WTC11 (cell line): ENCODE results near the gene BICRA. TPM values are rescaled to one million over a fixed set of nuclear protein-coding genes. Genes with fewer than 3 reads are reported as not detected.

Experiments used
- AFF4 ChIP-seq: sonication (generic); formaldehyde crosslinking; IDR thresholded peaks from 2 replicates; pipeline ENCODE4 v1.8.1; 2023; ENCODE audit warnings: mild to moderate bottlenecking, missing genetic modification reagents, borderline replicate concordance
- ATF2 ChIP-seq: sonication (generic); formaldehyde crosslinking; IDR thresholded peaks from 2 replicates; pipeline ENCODE4 v1.8.1; 2022; ENCODE audit warnings: low read depth, missing genetic modification reagents, borderline replicate concordance
- E2F4 ChIP-seq: sonication (generic); formaldehyde crosslinking; IDR thresholded peaks from 2 replicates; pipeline ENCODE4 v1.8.1; 2022; ENCODE audit warnings: low read depth, mild to moderate bottlenecking, moderate library complexity, missing genetic modification reagents, borderline replicate concordance
- GABPB1 ChIP-seq: sonication (generic); formaldehyde crosslinking; IDR thresholded peaks from 2 replicates; pipeline ENCODE4 v1.8.1; 2023; ENCODE audit warnings: mild to moderate bottlenecking, missing genetic modification reagents
- GTF2I ChIP-seq: fragments of 250-450 bp; sonication (Bioruptor Pico); conservative IDR thresholded peaks from 2 replicates; pipeline ENCODE4 v1.4.0; 2021; ENCODE audit warnings: mild to moderate bottlenecking
- IRF1 ChIP-seq: sonication (generic); formaldehyde crosslinking; IDR thresholded peaks from 2 replicates; pipeline ENCODE4 v1.8.0; 2023; ENCODE audit warnings: missing genetic modification reagents
- JUN ChIP-seq: sonication (generic); formaldehyde crosslinking; IDR thresholded peaks from 2 replicates; pipeline ENCODE4 v1.8.0; 2023; ENCODE audit warnings: mild to moderate bottlenecking, missing genetic modification reagents
- MYBL2 ChIP-seq: sonication (generic); formaldehyde crosslinking; IDR thresholded peaks from 2 replicates; pipeline ENCODE4 v1.8.1; 2023; ENCODE audit warnings: mild to moderate bottlenecking, moderate library complexity, missing genetic modification reagents
- TEAD1 ChIP-seq: sonication (generic); formaldehyde crosslinking; IDR thresholded peaks from 2 replicates; pipeline ENCODE4 v1.8.0; 2022; ENCODE audit warnings: mild to moderate bottlenecking, missing genetic modification reagents
- TP53 ChIP-seq: sonication (generic); formaldehyde crosslinking; IDR thresholded peaks from 2 replicates; pipeline ENCODE4 v1.8.1; 2023; ENCODE audit warnings: mild to moderate bottlenecking, missing genetic modification reagents
- ZMAT4 ChIP-seq: fragments of 250-450 bp; sonication (Bioruptor Pico); IDR thresholded peaks from 2 replicates; pipeline ENCODE4 v1.9.0; 2021; ENCODE audit warnings: mild to moderate bottlenecking
- ZNF121 ChIP-seq: sonication (generic); formaldehyde crosslinking; IDR thresholded peaks from 2 replicates; pipeline ENCODE4 v1.8.0; 2023; ENCODE audit warnings: missing genetic modification reagents
- ZNF281 ChIP-seq: sonication (generic); formaldehyde crosslinking; IDR thresholded peaks from 2 replicates; pipeline ENCODE4 v1.8.0; 2023; ENCODE audit warnings: mild to moderate bottlenecking, missing genetic modification reagents
- total RNA-seq: library from RNA; stranded (reverse); gene quantifications from 3 replicates; pipeline ENCODE4 v1.2.3, GENCODE V29; 2021
- TF ChIP-seq, protein P1 (sequence below): fragments of 200-600 bp; IDR thresholded peaks from 2 replicates; pipeline ENCODE4 v1.8.0; 2022; ENCODE audit warnings: antibody characterized with exemption
- TF ChIP-seq, protein P2 (sequence below): sonication (generic); formaldehyde crosslinking; IDR thresholded peaks from 2 replicates; pipeline ENCODE4 v1.8.1; 2023; ENCODE audit warnings: mild to moderate bottlenecking, missing genetic modification reagents, moderate library complexity
- TF ChIP-seq, protein P3 (sequence below): sonication (generic); formaldehyde crosslinking; IDR thresholded peaks from 2 replicates; pipeline ENCODE4 v1.8.0; 2022; ENCODE audit warnings: mild to moderate bottlenecking, missing genetic modification reagents
- TF ChIP-seq, protein P4 (sequence below): fragments of 250-450 bp; sonication (Bioruptor Pico); IDR thresholded peaks from 2 replicates; pipeline ENCODE4 v1.9.0; 2021; ENCODE audit warnings: moderate library complexity, mild to moderate bottlenecking, inconsistent platforms, borderline replicate concordance
- TF ChIP-seq, protein P5 (sequence below): sonication (generic); formaldehyde crosslinking; IDR thresholded peaks from 2 replicates; pipeline ENCODE4 v1.8.0; 2022; ENCODE audit warnings: mild to moderate bottlenecking, missing genetic modification reagents
- TF ChIP-seq, protein P6 (sequence below): sonication (generic); formaldehyde crosslinking; IDR thresholded peaks from 2 replicates; pipeline ENCODE4 v1.8.1; 2023; ENCODE audit warnings: mild to moderate bottlenecking, missing genetic modification reagents, moderate library complexity

Gene BICRA
- total RNA-seq, 1 experiment from 2014 or later = 30.3 TPM

- no peak for TF ChIP-seq ATF2 (CRISPR knock-in tag)
- TF ChIP-seq AFF4 (CRISPR knock-in tag) = no peak
- TF ChIP-seq, protein P1, sequence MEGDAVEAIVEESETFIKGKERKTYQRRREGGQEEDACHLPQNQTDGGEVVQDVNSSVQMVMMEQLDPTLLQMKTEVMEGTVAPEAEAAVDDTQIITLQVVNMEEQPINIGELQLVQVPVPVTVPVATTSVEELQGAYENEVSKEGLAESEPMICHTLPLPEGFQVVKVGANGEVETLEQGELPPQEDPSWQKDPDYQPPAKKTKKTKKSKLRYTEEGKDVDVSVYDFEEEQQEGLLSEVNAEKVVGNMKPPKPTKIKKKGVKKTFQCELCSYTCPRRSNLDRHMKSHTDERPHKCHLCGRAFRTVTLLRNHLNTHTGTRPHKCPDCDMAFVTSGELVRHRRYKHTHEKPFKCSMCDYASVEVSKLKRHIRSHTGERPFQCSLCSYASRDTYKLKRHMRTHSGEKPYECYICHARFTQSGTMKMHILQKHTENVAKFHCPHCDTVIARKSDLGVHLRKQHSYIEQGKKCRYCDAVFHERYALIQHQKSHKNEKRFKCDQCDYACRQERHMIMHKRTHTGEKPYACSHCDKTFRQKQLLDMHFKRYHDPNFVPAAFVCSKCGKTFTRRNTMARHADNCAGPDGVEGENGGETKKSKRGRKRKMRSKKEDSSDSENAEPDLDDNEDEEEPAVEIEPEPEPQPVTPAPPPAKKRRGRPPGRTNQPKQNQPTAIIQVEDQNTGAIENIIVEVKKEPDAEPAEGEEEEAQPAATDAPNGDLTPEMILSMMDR = no peak
- TF ChIP-seq TEAD1 (CRISPR knock-in tag) = no peak
- TF ChIP-seq JUN (CRISPR knock-in tag) = no peak
- 0 out of 2 replicates have a peak, but pooled peaks have one; percentile 61 for TF ChIP-seq ZNF281 (CRISPR knock-in tag)
- no peak; the same call in 1 of the 2 replicates for TF ChIP-seq TP53 (CRISPR knock-in tag)
- TF ChIP-seq, protein P2, sequence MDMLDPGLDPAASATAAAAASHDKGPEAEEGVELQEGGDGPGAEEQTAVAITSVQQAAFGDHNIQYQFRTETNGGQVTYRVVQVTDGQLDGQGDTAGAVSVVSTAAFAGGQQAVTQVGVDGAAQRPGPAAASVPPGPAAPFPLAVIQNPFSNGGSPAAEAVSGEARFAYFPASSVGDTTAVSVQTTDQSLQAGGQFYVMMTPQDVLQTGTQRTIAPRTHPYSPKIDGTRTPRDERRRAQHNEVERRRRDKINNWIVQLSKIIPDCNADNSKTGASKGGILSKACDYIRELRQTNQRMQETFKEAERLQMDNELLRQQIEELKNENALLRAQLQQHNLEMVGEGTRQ (CRISPR knock-in tag) = 0 out of 2 replicates have a peak, but pooled peaks have one; percentile 43
- TF ChIP-seq IRF1 (CRISPR knock-in tag) = no peak
- TF ChIP-seq, protein P3, sequence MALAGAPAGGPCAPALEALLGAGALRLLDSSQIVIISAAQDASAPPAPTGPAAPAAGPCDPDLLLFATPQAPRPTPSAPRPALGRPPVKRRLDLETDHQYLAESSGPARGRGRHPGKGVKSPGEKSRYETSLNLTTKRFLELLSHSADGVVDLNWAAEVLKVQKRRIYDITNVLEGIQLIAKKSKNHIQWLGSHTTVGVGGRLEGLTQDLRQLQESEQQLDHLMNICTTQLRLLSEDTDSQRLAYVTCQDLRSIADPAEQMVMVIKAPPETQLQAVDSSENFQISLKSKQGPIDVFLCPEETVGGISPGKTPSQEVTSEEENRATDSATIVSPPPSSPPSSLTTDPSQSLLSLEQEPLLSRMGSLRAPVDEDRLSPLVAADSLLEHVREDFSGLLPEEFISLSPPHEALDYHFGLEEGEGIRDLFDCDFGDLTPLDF (CRISPR knock-in tag) = peak; percentile 74
- TF ChIP-seq GTF2I (CRISPR knock-in tag) = no peak
- no peak for TF ChIP-seq GABPB1 (CRISPR knock-in tag)
- TF ChIP-seq, protein P4, sequence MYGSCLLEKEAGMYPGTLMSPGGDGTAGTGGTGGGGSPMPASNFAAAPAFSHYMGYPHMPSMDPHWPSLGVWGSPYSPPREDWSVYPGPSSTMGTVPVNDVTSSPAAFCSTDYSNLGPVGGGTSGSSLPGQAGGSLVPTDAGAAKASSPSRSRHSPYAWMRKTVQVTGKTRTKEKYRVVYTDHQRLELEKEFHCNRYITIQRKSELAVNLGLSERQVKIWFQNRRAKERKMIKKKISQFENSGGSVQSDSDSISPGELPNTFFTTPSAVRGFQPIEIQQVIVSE (CRISPR knock-in tag) = no peak
- TF ChIP-seq E2F4 (CRISPR knock-in tag) = no peak; the same call in 1 of the 2 replicates
- TF ChIP-seq, protein P5, sequence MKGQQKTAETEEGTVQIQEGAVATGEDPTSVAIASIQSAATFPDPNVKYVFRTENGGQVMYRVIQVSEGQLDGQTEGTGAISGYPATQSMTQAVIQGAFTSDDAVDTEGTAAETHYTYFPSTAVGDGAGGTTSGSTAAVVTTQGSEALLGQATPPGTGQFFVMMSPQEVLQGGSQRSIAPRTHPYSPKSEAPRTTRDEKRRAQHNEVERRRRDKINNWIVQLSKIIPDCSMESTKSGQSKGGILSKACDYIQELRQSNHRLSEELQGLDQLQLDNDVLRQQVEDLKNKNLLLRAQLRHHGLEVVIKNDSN = no peak
- peak; percentile 96 for TF ChIP-seq MYBL2 (CRISPR knock-in tag)
- TF ChIP-seq, protein P6, sequence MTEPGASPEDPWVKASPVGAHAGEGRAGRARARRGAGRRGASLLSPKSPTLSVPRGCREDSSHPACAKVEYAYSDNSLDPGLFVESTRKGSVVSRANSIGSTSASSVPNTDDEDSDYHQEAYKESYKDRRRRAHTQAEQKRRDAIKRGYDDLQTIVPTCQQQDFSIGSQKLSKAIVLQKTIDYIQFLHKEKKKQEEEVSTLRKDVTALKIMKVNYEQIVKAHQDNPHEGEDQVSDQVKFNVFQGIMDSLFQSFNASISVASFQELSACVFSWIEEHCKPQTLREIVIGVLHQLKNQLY (CRISPR knock-in tag) = no peak
- TF ChIP-seq ZMAT4 = no peak
- TF ChIP-seq ZNF121 (CRISPR knock-in tag) = no peak; the same call in 1 of the 2 replicates
Observed at GRCh38 chr19:47600246-47601179, 8.4 kb upstream of the BICRA start (continued).
